Lower leg skin (tissue), 4 donors: ENCODE data around the gene IMMP2L. TPM values are rescaled to one million over a fixed set of nuclear protein-coding genes. Genes with fewer than 3 reads are reported as not detected.
"Not testable (repeated sequence)": the region's sequence is repeated elsewhere in the genome, so short reads cannot be mapped to it uniquely, and the experiment has no call there.

Source experiments
- DNase-seq, 2 donors: peaks; one replicate each; pipeline ENCODE4 v3.0.0-alpha.2; 2019; ENCODE audit warnings: low spot score in 2 of 2
- H3K4me3 ChIP-seq: fragments of 200-600 bp; sonication (generic); 2 replicates; pipeline ENCODE4 v1.5.1; 2017; ENCODE audit warnings: mild to moderate bottlenecking, low read depth; ENCODE audit not compliant: poor library complexity, severe bottlenecking
- CTCF ChIP-seq, 3 donors: fragments of 450-650 bp; IDR thresholded peaks; one replicate each; pipeline ENCODE4 v1.5.1; 2016; ENCODE audit warnings: antibody characterized with exemption in 3 of 3, mild to moderate bottlenecking in 3 of 3, moderate library complexity in 2 of 3
- POLR2A ChIP-seq, 2 donors: fragments of 450-650 bp; IDR thresholded peaks; one replicate each; pipeline ENCODE4 v1.6.1; 2016 to 2017; ENCODE audit warnings: antibody characterized with exemption in 2 of 2, mild to moderate bottlenecking in 1 of 2, moderate library complexity in 1 of 2
- WGBS, 2 donors: methylation state at CpG; one replicate each; pipeline ENCODE4 v1.1.5; 2018; 5-methylcytosine and 5-hydroxymethylcytosine counted together
- intact Hi-C: fragments of 100-400 bp; cut with DNase I; formaldehyde crosslinking; loops from one replicate; pipeline ENCODE4 v1.15.0; 2023; ENCODE audit warnings: low total_unique reads
- total RNA-seq, 4 donors: library from RNA; depleted of rRNA; stranded (reverse); fragments of >200 nt; gene quantifications; one replicate each; pipeline ENCODE4 v1.1.0, GENCODE V29; 2016

The IMMP2L gene
- total RNA-seq, 4 donors from 2014 or later = 13.6 to 16.8 (median 16.4) TPM

DNA sequence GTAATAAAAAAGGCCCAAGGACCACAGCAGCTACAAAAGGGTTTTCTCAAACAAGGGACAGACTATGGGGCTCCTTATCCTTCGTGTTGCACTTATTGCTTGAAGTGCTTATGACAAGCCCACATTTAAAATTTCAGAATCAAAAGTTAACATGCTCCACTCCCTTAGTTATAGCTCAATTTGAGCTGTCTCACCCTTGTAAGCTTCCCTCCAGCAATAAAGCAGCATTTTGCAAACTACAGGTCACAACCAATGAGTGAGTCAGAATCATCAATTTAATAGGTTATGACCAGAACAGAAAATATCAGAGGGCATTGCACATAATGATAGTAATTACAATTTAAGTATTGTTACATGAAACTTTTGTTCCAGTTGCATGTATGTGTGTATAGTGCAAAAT, 53.0 kb downstream of the IMMP2L start:
- WGBS, 2 donors = 72 to 75% methylated on average over 1 of the region's 1 CpG
- DNase-seq = no peak
- intact Hi-C loops = no loop called here

GRCh38 chr7:111508387-111508786, 53.9 kb downstream of the IMMP2L start:
- WGBS, 2 donors = 92 to 94% methylated on average over 4 of the region's 4 CpGs
- intact Hi-C loops = no loop called here
- H3K4me3 ChIP-seq = no peak overlapping the region
- no peak for TF ChIP-seq POLR2A (IDR thresholded peaks at IDR 0.05)
- no peak for TF ChIP-seq CTCF (IDR thresholded peaks at IDR 0.05)
- DNase-seq = no peak

More for the DNA sequence above, 53.0 kb downstream of the IMMP2L start:
- H3K4me3 ChIP-seq = no peak overlapping the region
- TF ChIP-seq POLR2A (IDR thresholded peaks at IDR 0.05) (no peak), CTCF (IDR thresholded peaks at IDR 0.05) (no peak)

GRCh38 chr7:111505422-111505821, 56.9 kb downstream of the IMMP2L start:
- DNase-seq, H3K4me3 ChIP-seq, intact Hi-C loops: not testable (repeated sequence)

DNA sequence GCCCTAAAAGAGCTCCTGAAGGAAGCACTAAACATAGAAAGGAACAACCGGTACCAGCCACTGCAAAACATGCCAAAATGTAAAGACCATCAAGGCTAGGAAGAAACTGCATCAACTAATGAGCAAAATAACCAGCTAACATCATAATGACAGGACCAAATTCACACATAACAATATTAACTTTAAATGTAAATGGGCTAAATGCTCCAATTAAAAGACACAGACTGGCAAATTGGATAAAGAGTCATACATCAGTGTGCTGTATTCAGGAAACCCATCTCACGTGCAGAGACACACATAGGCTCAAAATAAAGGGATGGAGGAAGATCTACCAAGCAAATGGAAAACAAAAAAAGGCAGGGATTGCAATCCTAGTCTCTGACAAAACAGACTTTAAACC, 60.5 kb downstream of the IMMP2L start:
- H3K4me3 ChIP-seq, DNase-seq, intact Hi-C loops: not testable (repeated sequence)
- WGBS, 2 donors = 98 to 100% methylated on average over 2 of the region's 2 CpGs

DNA sequence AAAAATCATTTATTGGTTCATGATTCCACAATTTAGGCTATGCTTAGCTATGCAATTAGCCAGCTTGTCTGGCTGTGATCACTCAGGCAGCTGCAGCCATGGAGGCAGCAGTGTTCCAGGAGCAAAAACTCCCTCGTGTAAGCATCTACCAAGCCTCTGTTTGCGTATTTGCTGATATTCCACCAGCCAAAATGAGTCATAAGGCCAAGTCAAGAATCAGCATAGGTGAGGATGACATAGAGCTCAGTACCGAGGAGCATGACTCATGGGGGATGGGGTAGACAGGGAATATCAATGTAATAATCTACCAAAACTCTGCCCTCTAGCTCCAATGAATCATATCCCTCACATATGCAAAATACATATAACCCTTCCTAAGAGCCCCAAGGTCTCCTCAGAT, 63.3 kb downstream of the IMMP2L start:
- DNase-seq = no peak
- TF ChIP-seq CTCF (IDR thresholded peaks at IDR 0.05) (no peak), POLR2A (IDR thresholded peaks at IDR 0.05) (no peak)
- intact Hi-C loops = no loop called here
- no peak overlapping the region for H3K4me3 ChIP-seq
- 47 to 51% methylated on average over 3 of the region's 3 CpGs for WGBS, 2 donors

- no peak overlapping the region for H3K4me3 ChIP-seq
- DNase-seq = no peak
- intact Hi-C loops = no loop called here
- no peak for TF ChIP-seq CTCF (IDR thresholded peaks at IDR 0.05)
- no peak for TF ChIP-seq POLR2A (IDR thresholded peaks at IDR 0.05)
- WGBS, 2 donors = 84 to 87% methylated on average over 2 of the region's 2 CpGs
Observed at GRCh38 chr7:111498391-111499007, 63.8 kb downstream of the IMMP2L start.

- intact Hi-C loops = no loop called here
- WGBS, 2 donors = 92 to 97% methylated on average over 2 of the region's 2 CpGs
- no peak for DNase-seq
- no peak for TF ChIP-seq POLR2A (IDR thresholded peaks at IDR 0.05)
- TF ChIP-seq CTCF (IDR thresholded peaks at IDR 0.05) = no peak
- no peak overlapping the region for H3K4me3 ChIP-seq
Observed at GRCh38 chr7:111495173-111495810, 67.0 kb downstream of the IMMP2L start.
